ENCODE data around the gene SUSD6. TPM values are rescaled to one million over a fixed set of nuclear protein-coding genes. Genes with fewer than 3 reads are reported as not detected.

Gene SUSD6
- polyA plus RNA-seq, 2 of the 4 experiments (the other 2 are of a cell fraction) = 4.3 to 7.0 TPM

DNA sequence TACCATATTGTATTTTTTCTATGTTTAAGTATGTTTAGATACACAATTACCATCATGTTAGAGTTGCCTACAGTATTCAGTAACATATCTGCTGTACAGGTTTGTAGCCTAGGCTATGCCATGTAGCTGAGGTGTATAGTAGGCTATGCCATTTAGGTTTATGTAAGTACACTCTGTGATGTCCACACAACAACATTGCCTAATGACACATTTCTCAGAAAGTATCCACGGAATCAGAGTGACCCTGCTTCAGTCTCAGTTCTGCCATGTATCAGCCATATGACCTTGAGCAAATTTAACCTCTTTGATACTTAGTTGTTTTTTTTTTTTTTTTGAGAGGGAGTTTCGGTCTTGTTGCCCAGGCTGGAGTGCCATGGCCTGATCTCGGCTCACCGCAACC lies 12.7 kb downstream of the SUSD6 start:
- 98% methylated on average over 4 of the region's 4 CpGs for WGBS (ENCODE audit: missing lambda C conversion rate)
- H3K27ac ChIP-seq = no peak overlapping the region
- TF ChIP-seq HOXA7 (CRISPR knock-in tag; IDR thresholded peaks at IDR 0.05) (no peak), ZC3H11A (IDR thresholded peaks at IDR 0.05) (no peak), GATA3 (IDR thresholded peaks at IDR 0.05; ENCODE audit: borderline replicate concordance) (no peak), MYC (IDR thresholded peaks at IDR 0.05; ENCODE audit: borderline replicate concordance, low read length) (no peak), HDAC2 (IDR thresholded peaks at IDR 0.05) (no peak), CTCF (IDR thresholded peaks at IDR 0.05) (no peak), EP300 (IDR thresholded peaks at IDR 0.05) (no peak), MAFK (IDR thresholded peaks at IDR 0.05; ENCODE audit: partially characterized antibody) (no peak), HMGXB4 (CRISPR knock-in tag; IDR thresholded peaks at IDR 0.05; ENCODE audit: borderline replicate concordance) (no peak), FOSB (CRISPR knock-in tag; IDR thresholded peaks at IDR 0.05) (no peak), ZSCAN20 (CRISPR knock-in tag; IDR thresholded peaks at IDR 0.05) (no peak), RNF2 (IDR thresholded peaks at IDR 0.05; ENCODE audit: borderline replicate concordance, low read depth) (no peak), ELK1 (IDR thresholded peaks at IDR 0.05; ENCODE audit: low read depth, low read length) (no peak), MAZ (IDR thresholded peaks at IDR 0.05; ENCODE audit: borderline replicate concordance, low read depth, low read length) (no peak)
- TF ChIP-seq, protein P1, sequence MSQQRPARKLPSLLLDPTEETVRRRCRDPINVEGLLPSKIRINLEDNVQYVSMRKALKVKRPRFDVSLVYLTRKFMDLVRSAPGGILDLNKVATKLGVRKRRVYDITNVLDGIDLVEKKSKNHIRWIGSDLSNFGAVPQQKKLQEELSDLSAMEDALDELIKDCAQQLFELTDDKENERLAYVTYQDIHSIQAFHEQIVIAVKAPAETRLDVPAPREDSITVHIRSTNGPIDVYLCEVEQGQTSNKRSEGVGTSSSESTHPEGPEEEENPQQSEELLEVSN (IDR thresholded peaks at IDR 0.05; ENCODE audit: borderline replicate concordance, low read depth) = no peak
- TF ChIP-seq, protein P2, sequence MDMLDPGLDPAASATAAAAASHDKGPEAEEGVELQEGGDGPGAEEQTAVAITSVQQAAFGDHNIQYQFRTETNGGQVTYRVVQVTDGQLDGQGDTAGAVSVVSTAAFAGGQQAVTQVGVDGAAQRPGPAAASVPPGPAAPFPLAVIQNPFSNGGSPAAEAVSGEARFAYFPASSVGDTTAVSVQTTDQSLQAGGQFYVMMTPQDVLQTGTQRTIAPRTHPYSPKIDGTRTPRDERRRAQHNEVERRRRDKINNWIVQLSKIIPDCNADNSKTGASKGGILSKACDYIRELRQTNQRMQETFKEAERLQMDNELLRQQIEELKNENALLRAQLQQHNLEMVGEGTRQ (IDR thresholded peaks at IDR 0.05) = no peak
- TF ChIP-seq, protein P3, sequence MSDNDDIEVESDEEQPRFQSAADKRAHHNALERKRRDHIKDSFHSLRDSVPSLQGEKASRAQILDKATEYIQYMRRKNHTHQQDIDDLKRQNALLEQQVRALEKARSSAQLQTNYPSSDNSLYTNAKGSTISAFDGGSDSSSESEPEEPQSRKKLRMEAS (IDR thresholded peaks at IDR 0.05) = no peak
- TF ChIP-seq, protein P4, sequence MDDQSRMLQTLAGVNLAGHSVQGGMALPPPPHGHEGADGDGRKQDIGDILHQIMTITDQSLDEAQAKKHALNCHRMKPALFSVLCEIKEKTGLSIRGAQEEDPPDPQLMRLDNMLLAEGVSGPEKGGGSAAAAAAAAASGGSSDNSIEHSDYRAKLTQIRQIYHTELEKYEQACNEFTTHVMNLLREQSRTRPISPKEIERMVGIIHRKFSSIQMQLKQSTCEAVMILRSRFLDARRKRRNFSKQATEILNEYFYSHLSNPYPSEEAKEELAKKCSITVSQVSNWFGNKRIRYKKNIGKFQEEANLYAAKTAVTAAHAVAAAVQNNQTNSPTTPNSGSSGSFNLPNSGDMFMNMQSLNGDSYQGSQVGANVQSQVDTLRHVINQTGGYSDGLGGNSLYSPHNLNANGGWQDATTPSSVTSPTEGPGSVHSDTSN (IDR thresholded peaks at IDR 0.05) = no peak
- ChIA-PET CTCF (interaction anchor here (0.9 to 2.0 kb wide), 2 partner anchors 9 to 102 kb away, joined by 3 to 6 read pairs; no protein-coding TSS in a partner anchor), POLR2A (no interaction called here)
- no peak for ATAC-seq
- FAIRE-seq = no peak
- no peak overlapping the region for H3K4me2 ChIP-seq
- no peak overlapping the region for H3K4me3 ChIP-seq
- no peaks in the 10 kb centered on the region for H3K9me3 ChIP-seq
- H3K4me1 ChIP-seq = 0 out of 3 replicates have a peak, but pooled peaks cover 3% of the 10 kb centered on the region
- no peak for DNase-seq (ENCODE audit: low read depth in 1 of 2, low spot score in 1 of 2)
